Nephron progenitor cell (in vitro differentiated cells): ENCODE measurements around the gene KRT33B.
"Not testable (repeated sequence)": the region's sequence is repeated elsewhere in the genome, so short reads cannot be mapped to it uniquely, and the experiment has no call there.

Experiments
- DNase-seq: peaks from one replicate; pipeline ENCODE4 v3.0.0; 2021
- H3K27ac Mint-ChIP-seq: 2 replicates; pipeline ENCODE4 v1.8.0; 2021; ENCODE audit warnings: mild to moderate bottlenecking, moderate library complexity, mixed read lengths
- H3K27me3 Mint-ChIP-seq: 2 replicates; pipeline ENCODE4 v1.8.0; 2021; ENCODE audit warnings: mild to moderate bottlenecking, low read depth, mixed read lengths; ENCODE audit not compliant: poor library complexity
- H3K36me3 Mint-ChIP-seq: 2 replicates; pipeline ENCODE4 v1.8.0; 2021; ENCODE audit warnings: low read depth, mixed read lengths
- H3K4me1 Mint-ChIP-seq: 2 replicates; pipeline ENCODE4 v1.8.0; 2021; ENCODE audit warnings: mixed read lengths
- H3K4me3 Mint-ChIP-seq: 2 replicates; pipeline ENCODE4 v1.8.0; 2021; ENCODE audit warnings: mild to moderate bottlenecking, moderate library complexity, mixed read lengths
- H3K9me3 Mint-ChIP-seq: 2 replicates; pipeline ENCODE4 v1.8.0; 2021; ENCODE audit warnings: mild to moderate bottlenecking, moderate library complexity, mixed read lengths
- CTCF ChIP-seq: fragments of 200-600 bp; sonication (generic); IDR thresholded peaks from 2 replicates; pipeline ENCODE4 v1.5.0; 2021; ENCODE audit warnings: antibody characterized with exemption

KRT33B gene

GRCh38 chr17:41395611-41396010 lies 26.0 kb upstream of the KRT33B start:
- Mint-ChIP-seq H3K36me3 (no peaks in the 10 kb centered on the region), H3K4me3 (no peak overlapping the region), H3K4me1 (peaks cover 13% of the 10 kb centered on the region), H3K27me3 (peaks cover 12% of the 10 kb centered on the region), H3K27ac (no peak overlapping the region), H3K9me3 (no peaks in the 10 kb centered on the region)
- no peak for DNase-seq
- TF ChIP-seq CTCF = no peak

- not testable (repeated sequence) for H3K4me3 Mint-ChIP-seq, H3K36me3 Mint-ChIP-seq, H3K9me3 Mint-ChIP-seq, H3K27ac Mint-ChIP-seq, DNase-seq
- Mint-ChIP-seq H3K4me1 (peaks cover 19% of the 10 kb centered on the region), H3K27me3 (peaks cover 13% of the 10 kb centered on the region)
Observed at GRCh38 chr17:41395044-41395443, 25.4 kb upstream of the KRT33B start.

- no peak for TF ChIP-seq CTCF
- Mint-ChIP-seq H3K27me3 (peaks cover 16% of the 10 kb centered on the region), H3K36me3 (no peaks in the 10 kb centered on the region), H3K4me1 (peaks cover 25% of the 10 kb centered on the region), H3K9me3 (no peaks in the 10 kb centered on the region), H3K4me3 (no peak overlapping the region), H3K27ac (no peak overlapping the region)
- DNase-seq = no peak
Observed at GRCh38 chr17:41394254-41394996, 24.8 kb upstream of the KRT33B start.

GRCh38 chr17:41393826-41394225 lies 24.2 kb upstream of the KRT33B start:
- H3K36me3 Mint-ChIP-seq = no peaks in the 10 kb centered on the region
- H3K4me1 Mint-ChIP-seq = peaks cover 27% of the 10 kb centered on the region
- no peak for TF ChIP-seq CTCF
- H3K27ac Mint-ChIP-seq = no peak overlapping the region
- H3K27me3 Mint-ChIP-seq = peaks cover 16% of the 10 kb centered on the region
- peaks cover 4% of the 10 kb centered on the region for H3K9me3 Mint-ChIP-seq
- DNase-seq = no peak
- H3K4me3 Mint-ChIP-seq = no peak overlapping the region

GRCh38 chr17:41393294-41393693 lies 23.7 kb upstream of the KRT33B start:
- TF ChIP-seq CTCF = no peak
- DNase-seq = no peak
- peaks cover 27% of the 10 kb centered on the region for H3K4me1 Mint-ChIP-seq
- no peak overlapping the region for H3K4me3 Mint-ChIP-seq
- peaks cover 9% of the 10 kb centered on the region for H3K9me3 Mint-ChIP-seq
- H3K36me3 Mint-ChIP-seq = no peaks in the 10 kb centered on the region
- H3K27ac Mint-ChIP-seq = no peak overlapping the region
- H3K27me3 Mint-ChIP-seq = peaks cover 16% of the 10 kb centered on the region

GRCh38 chr17:41392278-41392677 lies 22.7 kb upstream of the KRT33B start:
- Mint-ChIP-seq H3K27ac (no peak overlapping the region), H3K4me1 (peaks cover 27% of the 10 kb centered on the region), H3K27me3 (peaks cover 16% of the 10 kb centered on the region), H3K36me3 (peaks cover 4% of the 10 kb centered on the region), H3K4me3 (no peak overlapping the region), H3K9me3 (peaks cover 17% of the 10 kb centered on the region)
- no peak for TF ChIP-seq CTCF
- DNase-seq = no peak
